Measurements from ENCODE around the gene ZNF345.

ZNF345 gene

DNA sequence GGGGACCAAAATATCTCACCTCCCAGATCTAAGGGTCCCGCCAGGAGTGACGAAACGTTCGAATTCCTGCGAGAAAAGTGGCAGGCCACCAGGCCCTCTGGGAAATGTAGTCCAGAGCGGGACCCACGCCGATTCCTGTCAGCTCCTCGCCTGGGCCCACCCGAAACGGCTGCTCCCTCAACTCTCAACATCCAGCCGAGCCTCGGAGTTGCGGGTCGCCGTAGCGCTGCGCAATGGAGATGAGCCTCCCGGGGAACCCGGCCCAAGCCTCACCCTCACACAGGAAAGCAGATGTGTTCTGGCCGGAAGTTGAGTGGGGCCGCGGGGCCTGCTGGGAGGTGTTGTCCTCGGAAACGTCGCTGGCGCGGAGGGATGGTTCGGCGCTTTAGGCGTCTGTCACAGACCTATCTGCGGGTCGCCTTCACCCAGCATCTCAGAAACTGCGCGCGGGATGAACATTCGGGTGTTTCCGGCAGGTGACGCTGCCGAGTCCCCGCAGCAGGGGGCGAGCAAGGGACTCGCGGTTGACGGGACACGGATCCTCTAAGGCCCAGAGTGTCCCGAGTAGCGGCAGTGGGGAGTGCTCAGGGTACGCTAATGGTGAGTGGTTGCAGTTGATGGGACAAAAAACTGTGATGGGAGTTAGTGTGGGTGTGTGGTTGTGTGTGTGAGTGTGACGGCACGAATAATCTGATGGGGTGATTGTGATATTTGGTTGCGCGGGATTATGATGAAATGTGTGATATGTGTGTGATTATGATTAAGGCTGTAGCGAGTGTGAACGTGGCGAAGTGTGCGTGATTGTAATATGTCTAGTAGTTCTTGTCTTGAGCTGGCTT, 65.5 kb downstream of the ZNF345 start, which contains the start of the genes ZNF568 and ZNF829:
TSS of gene ZNF568 (plus strand) at position 341 of the 839 bp plus-strand sequence. CDS start 6,439 bp downstream, outside the sequence.
TSS of gene ZNF829 (minus strand) at position 300 of the 839 bp plus-strand sequence. CDS start 1,124 bp downstream, outside the sequence.
- TF ChIP-seq, protein P1, sequence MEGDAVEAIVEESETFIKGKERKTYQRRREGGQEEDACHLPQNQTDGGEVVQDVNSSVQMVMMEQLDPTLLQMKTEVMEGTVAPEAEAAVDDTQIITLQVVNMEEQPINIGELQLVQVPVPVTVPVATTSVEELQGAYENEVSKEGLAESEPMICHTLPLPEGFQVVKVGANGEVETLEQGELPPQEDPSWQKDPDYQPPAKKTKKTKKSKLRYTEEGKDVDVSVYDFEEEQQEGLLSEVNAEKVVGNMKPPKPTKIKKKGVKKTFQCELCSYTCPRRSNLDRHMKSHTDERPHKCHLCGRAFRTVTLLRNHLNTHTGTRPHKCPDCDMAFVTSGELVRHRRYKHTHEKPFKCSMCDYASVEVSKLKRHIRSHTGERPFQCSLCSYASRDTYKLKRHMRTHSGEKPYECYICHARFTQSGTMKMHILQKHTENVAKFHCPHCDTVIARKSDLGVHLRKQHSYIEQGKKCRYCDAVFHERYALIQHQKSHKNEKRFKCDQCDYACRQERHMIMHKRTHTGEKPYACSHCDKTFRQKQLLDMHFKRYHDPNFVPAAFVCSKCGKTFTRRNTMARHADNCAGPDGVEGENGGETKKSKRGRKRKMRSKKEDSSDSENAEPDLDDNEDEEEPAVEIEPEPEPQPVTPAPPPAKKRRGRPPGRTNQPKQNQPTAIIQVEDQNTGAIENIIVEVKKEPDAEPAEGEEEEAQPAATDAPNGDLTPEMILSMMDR (IDR thresholded peaks at IDR 0.05; ENCODE audit: control extremely low read depth, extremely low read depth, low read depth, missing control alignments), result peak; percentile 64
- peak; percentile 89 for DNase-seq (ENCODE audit: extremely low spot score)
- POLR2A ChIA-PET, result no interaction called here
- CTCF ChIA-PET, result interaction anchor here (0.8 to 0.9 kb wide), 2 partner anchors 64 to 388 kb away, joined by 3 read pairs; partner anchors contain the start of gene ZNF260

DNA sequence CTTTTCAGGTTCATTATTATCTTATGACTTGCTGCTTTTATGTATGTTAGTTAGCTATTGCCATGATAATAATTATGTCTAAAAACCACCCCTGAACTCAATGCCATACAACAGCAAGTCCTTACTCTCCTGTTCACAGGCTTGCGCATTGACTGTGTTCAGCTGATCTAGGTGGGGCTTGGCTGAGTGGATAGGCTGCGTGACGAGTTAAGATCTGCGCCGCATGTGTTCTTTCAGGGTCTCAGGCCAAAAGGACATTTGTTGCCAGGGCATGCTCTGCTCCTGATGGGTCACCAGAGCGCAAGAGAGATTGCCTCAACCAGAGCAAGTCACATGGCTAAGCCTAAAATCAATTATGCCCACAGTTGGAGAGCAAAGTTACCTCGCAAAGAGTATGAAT, 66.3 kb downstream of the ZNF345 start:
- CTCF ChIA-PET, result interaction anchor here (0.8 to 0.9 kb wide), 2 partner anchors 63 to 389 kb away, joined by 3 read pairs; partner anchors contain the start of gene ZNF260
- POLR2A ChIA-PET, result no interaction called here
- DNase-seq (ENCODE audit: extremely low spot score), result no peak
- TF ChIP-seq, protein P1 (IDR thresholded peaks at IDR 0.05; ENCODE audit: control extremely low read depth, extremely low read depth, low read depth, missing control alignments), result no peak

DNA sequence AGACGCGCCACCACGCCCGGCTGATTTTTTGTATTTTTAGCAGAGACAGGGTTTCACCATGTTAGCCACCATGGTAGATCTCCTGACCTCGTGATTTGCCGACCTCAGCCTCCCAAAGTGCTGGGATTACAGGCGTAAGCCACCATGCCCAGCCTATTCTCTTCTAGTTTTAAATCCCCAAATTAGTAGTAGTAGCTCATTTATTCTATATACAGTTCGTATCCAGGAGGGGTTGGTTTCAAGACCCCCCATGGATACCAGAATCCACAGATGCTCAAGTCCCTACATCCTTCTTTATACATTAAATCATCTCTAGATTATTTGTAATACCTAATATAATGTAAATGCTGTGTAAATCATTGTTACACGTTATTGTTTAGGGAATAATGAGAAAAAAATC, 67.4 kb downstream of the ZNF345 start:
- DNase-seq (ENCODE audit: extremely low spot score), result no peak
- ChIA-PET CTCF (no interaction called here), POLR2A (no interaction called here)
- TF ChIP-seq, protein P1 (IDR thresholded peaks at IDR 0.05; ENCODE audit: control extremely low read depth, extremely low read depth, low read depth, missing control alignments), result no peak
